Heart right ventricle (tissue), 16 donors: ENCODE results near the gene MADD. TPM values are rescaled to one million over a fixed set of nuclear protein-coding genes. Genes with fewer than 3 reads are reported as not detected.

Experiments
- ATAC-seq, 8 donors: fragments of 200-7000 bp; cut with Tn5 transposase; one replicate each; pipeline ENCODE4 v1.9.1; 2020; ENCODE audit warnings: mild to moderate bottlenecking in 8 of 8, moderate library complexity in 8 of 8, moderate number of reproducible peaks in 1 of 8
- DNase-seq, 2 donors: peaks; one replicate each; pipeline ENCODE4 v3.0.0-alpha.2; 2020
- H3K27ac ChIP-seq, 10 donors: fragments of 200-600 bp; sonication (generic) in 2 of 10; one replicate each; pipeline versions ENCODE4 v1.5.0 to v1.8.0; 2020 to 2022; ENCODE audit warnings: mild to moderate bottlenecking in 3 of 10
- H3K27me3 ChIP-seq, 7 donors: fragments of 200-600 bp; one replicate each; pipeline ENCODE4 v1.8.0; 2021 to 2022; ENCODE audit warnings: mild to moderate bottlenecking in 2 of 7
- H3K36me3 ChIP-seq, 9 donors: fragments of 200-600 bp; sonication (generic) in 1 of 9; one replicate each; pipeline versions ENCODE4 v1.5.0 to v1.8.0; 2020 to 2022; ENCODE audit warnings: mild to moderate bottlenecking in 2 of 9
- H3K4me1 ChIP-seq, 9 donors: fragments of 200-600 bp; sonication (generic) in 1 of 9; one replicate each; pipeline versions ENCODE4 v1.5.0 to v1.8.0; 2020 to 2022; ENCODE audit warnings: mild to moderate bottlenecking in 4 of 9
- H3K4me3 ChIP-seq, 10 donors: fragments of 200-600 bp; sonication (generic) in 2 of 10; one replicate each; pipeline versions ENCODE4 v1.5.0 to v1.8.0; 2020 to 2022; ENCODE audit warnings: mild to moderate bottlenecking in 7 of 10, moderate library complexity in 2 of 10
- H3K9me3 ChIP-seq, 11 donors: fragments of 200-600 bp in 10 of 11; sonication (generic) in 2 of 11; one replicate each; pipeline versions ENCODE4 v1.5.0 to v1.8.0; 2013 to 2022; ENCODE audit warnings: mild to moderate bottlenecking in 2 of 11, control low read depth in 1 of 11, moderate library complexity in 1 of 11
- CTCF ChIP-seq, 9 donors: fragments of 200-600 bp; sonication (generic) in 2 of 9; IDR thresholded peaks; one replicate each; pipeline versions ENCODE4 v1.5.0 to v1.8.0; 2021 to 2022; ENCODE audit warnings: antibody characterized with exemption in 9 of 9, mild to moderate bottlenecking in 5 of 9, moderate library complexity in 1 of 9
- WGBS, 2 donors: extraction: QIAGEN DNeasy Blood & Tissue Kit; methylation state at CpG; one replicate each; pipeline ENCODE4 v1.1.7; 2013; ENCODE audit warnings: inconsistent platforms in 1 of 2; 5-methylcytosine and 5-hydroxymethylcytosine counted together
- intact Hi-C, 10 donors: fragments of 100-400 bp; cut with DNase I; formaldehyde crosslinking; loops; one replicate each; pipeline versions ENCODE4 v1.11.1 to v1.14.2; 2022
- long read RNA-seq, 3 donors: library from polyadenylated mRNA; unstranded; transcript quantifications; one replicate each; pipeline ENCODE4 v2.0.0, GENCODE V29; 2020 to 2021
- polyA plus RNA-seq, 2 donors: library from polyadenylated mRNA; stranded (reverse); fragments of 200-250 nt; gene quantifications; one replicate each; pipeline ENCODE4 v1.2.3, GENCODE V29; 2013
- total RNA-seq, 10 donors: library from RNA; stranded (reverse); fragmentation: NEBNext Ultra II Directional in 3 of 10; extraction: Animal tissue kit (Norgen Biotek cat#: 25700) in 3 of 10; gene quantifications; one replicate each; pipeline versions ENCODE4 v1.2.1 to v1.2.4, GENCODE V29; 2021 to 2023
- donor health status: Arrhythmogenic right ventricular cardiomyopathy.
- donor health status: ischemic (EF 13 %, LVEDD 7.1; RV severe dilation, severe dysfunction).
- donor health status: healthy with polysubstance abuse.
- donor health status: DM: no; HTN: yes; CAD: no.
- donor health status: DM: no; HTN: no; CAD: no.
- donor health status: ischemic (EF 25% LVEDD 6.9; RV normal size, moderate dysfunction).
- donor health status: ischemic (EF 25% LVEDD 5.7; RV mildly dilated, moderate dysfunction).
- donor health status: healthy.
- donor health status: DM: yes; HTN: yes; CAD: no.
- donor health status: Ischemic cardiomyopathy.
- donor health status: ischemic (EF 35%, LVEDD 5.7; RV mildly dilated, moderate dysfunction).
- donor health status: nonischemic (EF 11% LVEDD 7.7; RV severe dilation, severe dysfunction).
- donor health status: DM: yes; HTN: yes; CAD: no.
- donor health status: PGD.
- donor health status: ischemic (EF 29% LVEDD 5.4; RV normal size, mild dysfunction).
- donor health status: nonischemic (EF 23%, LVEDD 6.1; RV moderate dilation, normal function).

The MADD gene
- total RNA-seq (10 to 100 TPM; 23.8 to 54.8 (median 35.7) TPM), polyA plus RNA-seq (10 to 100 TPM; 24.4 to 35.1 TPM)
- long read RNA-seq, donor 1, partial matches to known transcripts = 12 of 38 reads
- long read RNA-seq, donor 1, other reads (novel, unspliced or antisense) = 23 of 38 reads
- long read RNA-seq, donor 2, partial matches to known transcripts = 19 of 42 reads
- long read RNA-seq, donor 2, other reads (novel, unspliced or antisense) = 23 of 42 reads
- long read RNA-seq, donor 3, partial matches to known transcripts = 49 of 83 reads
- long read RNA-seq, donor 3, other reads (novel, unspliced or antisense) = 33 of 83 reads

GRCh38 chr11:47269829-47270305, at the start of gene MADD:
Gene MADD, plus strand, starts transcription at chr11:47270133.
- ATAC-seq = peak; percentile 88 to 96 (median 92)
- Histone ChIP-seq H3K4me3 (peak within 1 kb of the TSS; percentile 54 to 91 (median 82)), H3K27me3 (no peaks in the 10 kb centered on the region), H3K36me3 (peaks cover 0 to 15% (median 6%) of the 10 kb centered on the region in 9 donors), H3K4me1 (peaks cover 10 to 57% (median 49%) of the 10 kb centered on the region in 9 donors), H3K27ac (peak within 1 kb of the TSS; percentile 92 to 99 (median 98)), H3K9me3 (no peaks in the 10 kb centered on the region)
- intact Hi-C loops = loop anchor here in 7 of 10 donors (5.0 to 10.0 kb wide), 5 partner anchors 37 to 95 kb away; partner anchors contain the start of genes MYBPC3 (in 5 of the 7) and ARFGAP2 (in 2 of the 7)
- 0 to 1% methylated on average over 50 to 57 of the region's 57 CpGs for WGBS, 2 donors
- peak; percentile 83 to 91 for DNase-seq
- peak in 3 of 9 donors; percentile 13 to 22 (median 16) for TF ChIP-seq CTCF (IDR thresholded peaks at IDR 0.05)

DNA sequence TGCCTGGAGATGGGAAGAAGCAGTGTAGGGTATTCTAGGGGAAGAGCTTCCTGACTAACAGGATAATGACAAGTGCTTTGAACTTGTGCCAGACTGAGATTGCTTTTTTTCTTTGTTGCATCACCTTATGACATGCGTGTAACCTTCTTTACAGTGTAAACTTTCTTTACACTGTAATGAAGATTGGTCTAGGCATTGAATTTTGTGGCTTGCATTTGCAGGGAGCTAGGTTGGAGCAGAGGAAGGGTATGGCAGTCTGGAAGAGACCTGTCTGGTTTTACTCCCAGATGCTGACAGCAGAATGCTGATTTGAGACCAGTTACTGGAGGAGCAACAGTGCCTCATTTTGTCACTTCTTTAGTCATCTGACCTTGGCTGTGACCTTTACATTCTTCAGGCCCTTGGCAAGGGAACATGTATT, 49.5 kb upstream of the MADD start:
- intact Hi-C loops = loop anchor here in 1 of 10 donors (5.0 kb wide), 1 partner anchor 42 kb away; no protein-coding TSS in a partner anchor
- no peak overlapping the region for H3K4me3 ChIP-seq
- H3K4me1 ChIP-seq = peaks cover 9 to 49% (median 27%) of the 10 kb centered on the region in 9 donors
- WGBS, 2 donors = 47 to 55% methylated on average over 1 of the region's 1 CpG
- peak in 4 of 8 donors; percentile 34 to 53 (median 44) for ATAC-seq
- DNase-seq = no peak
- no peak for TF ChIP-seq CTCF (IDR thresholded peaks at IDR 0.05)
- H3K27ac ChIP-seq = peak overlapping the region in 4 of 10 donors; percentile 16 to 50 (median 26)
- no peaks in the 10 kb centered on the region for H3K9me3 ChIP-seq
- no peaks in the 10 kb centered on the region for H3K27me3 ChIP-seq
- peaks cover 0 to 76% (median 8%) of the 10 kb centered on the region in 9 donors for H3K36me3 ChIP-seq

DNA sequence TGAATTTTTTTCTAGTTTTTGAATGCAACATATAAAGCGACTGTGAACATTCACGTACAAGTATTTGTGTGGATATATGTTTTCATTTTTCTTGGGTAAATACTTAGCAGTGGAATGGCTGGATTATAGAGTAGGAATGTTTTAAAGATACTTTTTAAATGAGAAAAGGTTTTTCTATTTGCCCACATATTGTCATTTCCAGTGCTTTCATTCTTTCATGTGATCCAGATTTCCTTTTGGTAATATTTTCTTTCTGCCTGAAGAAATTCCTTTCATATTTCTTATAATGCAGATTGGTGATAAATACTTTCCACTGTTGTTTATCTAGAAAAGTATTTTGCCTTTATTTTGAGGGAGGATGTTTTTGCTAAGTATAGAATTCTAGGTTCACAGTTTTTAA, 47.2 kb upstream of the MADD start:
- no peaks in the 10 kb centered on the region for H3K27me3 ChIP-seq
- H3K27ac ChIP-seq = no peak overlapping the region
- DNase-seq = no peak
- no peaks in the 10 kb centered on the region for H3K9me3 ChIP-seq
- no peak for TF ChIP-seq CTCF (IDR thresholded peaks at IDR 0.05)
- 94 to 97% methylated on average over 2 of the region's 2 CpGs for WGBS, 2 donors
- intact Hi-C loops = loop anchor here in 1 of 10 donors (5.0 kb wide), 1 partner anchor 40 kb away; no protein-coding TSS in a partner anchor
- ATAC-seq = no peak
- peaks cover 0 to 28% (median 9%) of the 10 kb centered on the region in 9 donors for H3K4me1 ChIP-seq
- no peak overlapping the region for H3K4me3 ChIP-seq
- H3K36me3 ChIP-seq = peaks cover 0 to 95% (median 12%) of the 10 kb centered on the region in 9 donors

DNA sequence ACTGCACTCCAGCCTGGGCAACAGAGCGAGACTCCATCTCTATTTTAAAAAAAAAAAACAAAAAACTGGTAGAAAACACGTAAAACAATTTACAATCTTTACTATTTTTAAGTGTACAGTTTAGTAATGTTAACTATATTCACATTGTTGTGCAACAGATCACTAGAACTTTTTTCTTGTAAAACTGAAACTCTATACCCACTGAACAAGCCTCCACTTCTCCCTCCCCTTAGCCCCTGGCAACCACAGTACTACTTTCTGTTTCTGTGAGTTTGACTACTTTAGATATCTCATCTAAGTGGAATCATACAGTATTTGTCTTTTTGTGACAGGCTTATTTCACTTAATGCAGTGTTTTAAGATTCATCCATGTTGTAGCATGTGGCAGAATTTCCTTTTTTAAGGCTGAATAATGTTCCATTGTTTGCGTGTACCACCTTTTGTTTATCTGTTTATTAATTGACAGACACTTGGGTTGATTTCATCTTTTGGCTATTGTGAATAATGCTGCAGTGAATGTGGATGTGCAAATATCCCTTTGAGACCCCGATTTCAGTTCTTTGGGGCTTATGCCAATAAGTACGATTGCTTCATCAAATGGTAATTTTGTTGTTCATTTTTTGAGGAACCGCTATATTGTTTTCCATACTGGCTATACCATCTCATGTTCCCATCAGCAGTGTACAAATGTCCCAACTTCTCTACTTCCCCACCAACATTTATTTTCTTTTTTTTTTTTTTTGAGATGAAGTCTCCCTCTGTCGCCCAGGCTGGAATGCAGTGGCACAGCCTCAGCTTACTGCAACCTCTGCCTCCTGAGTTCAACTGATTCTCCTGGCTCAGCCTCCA, 44.2 kb upstream of the MADD start:
- peaks cover 0 to 100% (median 12%) of the 10 kb centered on the region in 9 donors for H3K36me3 ChIP-seq
- peak overlapping the region in 1 of 10 donors; percentile 66 for H3K27ac ChIP-seq
- no peak for DNase-seq
- H3K4me1 ChIP-seq = peaks cover 0 to 7% (median under 1%) of the 10 kb centered on the region in 9 donors
- 92 to 97% methylated on average over 7 of the region's 7 CpGs for WGBS, 2 donors
- intact Hi-C loops = no loop called here
- no peak overlapping the region for H3K4me3 ChIP-seq
- no peaks in the 10 kb centered on the region for H3K27me3 ChIP-seq
- no peak for TF ChIP-seq CTCF (IDR thresholded peaks at IDR 0.05)
- no peaks in the 10 kb centered on the region for H3K9me3 ChIP-seq
- no peak for ATAC-seq
